SK-N-SH treated with all-trans-retinoic acid at 6 μM for 48 hours (cell line): ENCODE data around the gene NDUFA13.

ENCODE experiments used
- ATAC-seq: fragments of 200-7000 bp; cut with Tn5 transposase; 3 replicates; pipeline ENCODE4 v1.9.1; 2020; ENCODE audit warnings: mild to moderate bottlenecking, moderate library complexity
- ARNTL ChIP-seq: fragments of 450-650 bp; formaldehyde crosslinking; IDR thresholded peaks from 2 replicates; pipeline ENCODE4 v1.5.0; 2020; ENCODE audit warnings: low read depth, mild to moderate bottlenecking, moderate library complexity, borderline replicate concordance
- CREB5 ChIP-seq: fragments of 250-450 bp; sonication (Bioruptor Pico); IDR thresholded peaks from 2 replicates; pipeline ENCODE4 v1.5.1; 2020; ENCODE audit warnings: low read depth, mild to moderate bottlenecking, moderate library complexity
- CSRNP3 ChIP-seq: fragments of 250-450 bp; sonication (Bioruptor Pico); IDR thresholded peaks from 2 replicates; pipeline ENCODE4 v1.5.1; 2021; ENCODE audit warnings: mild to moderate bottlenecking, moderate library complexity
- ESRRG ChIP-seq: fragments of 250-450 bp; sonication (Bioruptor Pico); IDR thresholded peaks from 2 replicates; pipeline ENCODE4 v1.6.1; 2021; ENCODE audit warnings: mild to moderate bottlenecking
- GLIS3 ChIP-seq: fragments of 250-450 bp; sonication (Bioruptor Pico); IDR thresholded peaks from 2 replicates; pipeline ENCODE4 v1.5.0; 2020; ENCODE audit warnings: mild to moderate bottlenecking, moderate library complexity
- ISL1 ChIP-seq: fragments of 250-450 bp; sonication (Bioruptor Pico); IDR thresholded peaks from 2 replicates; pipeline ENCODE4 v2.1.2; 2022; ENCODE audit warnings: mild to moderate bottlenecking, moderate library complexity
- OSR1 ChIP-seq: fragments of 250-450 bp; sonication (Bioruptor Pico); IDR thresholded peaks from 2 replicates; pipeline ENCODE4 v1.8.0; 2022; ENCODE audit warnings: moderate library complexity, mild to moderate bottlenecking, inconsistent platforms
- POU6F1 ChIP-seq: fragments of 250-450 bp; sonication (Bioruptor Pico); IDR thresholded peaks from 2 replicates; pipeline ENCODE4 v1.8.0; 2021; ENCODE audit warnings: low read depth, mild to moderate bottlenecking, moderate library complexity, borderline replicate concordance
- PPARA ChIP-seq: fragments of 250-450 bp; sonication (Bioruptor Pico); IDR thresholded peaks from 2 replicates; pipeline ENCODE4 v1.5.0; 2020; ENCODE audit warnings: mild to moderate bottlenecking, borderline replicate concordance
- RARB ChIP-seq: fragments of 250-450 bp; sonication (Bioruptor Pico); IDR thresholded peaks from 2 replicates; pipeline ENCODE4 v1.8.0; 2021; ENCODE audit warnings: mild to moderate bottlenecking, moderate library complexity
- SNAI2 ChIP-seq: fragments of 250-450 bp; sonication (Bioruptor Pico); IDR thresholded peaks from 2 replicates; pipeline ENCODE4 v1.5.0; 2020; ENCODE audit warnings: mild to moderate bottlenecking, moderate library complexity
- TCF4 ChIP-seq: fragments of 250-450 bp; sonication (Bioruptor Pico); IDR thresholded peaks from 2 replicates; pipeline ENCODE4 v1.8.0; 2021; ENCODE audit warnings: mild to moderate bottlenecking, moderate library complexity, borderline replicate concordance
- TOX ChIP-seq: fragments of 250-450 bp; sonication (Bioruptor Pico); IDR thresholded peaks from 2 replicates; pipeline ENCODE4 v1.8.0; 2021; ENCODE audit warnings: mild to moderate bottlenecking, moderate library complexity, borderline replicate concordance
- ZC3H10 ChIP-seq: fragments of 250-450 bp; sonication (Bioruptor Pico); IDR thresholded peaks from 2 replicates; pipeline ENCODE4 v1.5.1; 2021; ENCODE audit warnings: mild to moderate bottlenecking, moderate library complexity
- ZFP3 ChIP-seq: fragments of 250-450 bp; sonication (Bioruptor Pico); IDR thresholded peaks from 2 replicates; pipeline ENCODE4 v1.5.0; 2020; ENCODE audit warnings: mild to moderate bottlenecking, moderate library complexity
- ZFP30 ChIP-seq: fragments of 450-650 bp; formaldehyde crosslinking; IDR thresholded peaks from 2 replicates; pipeline ENCODE4 v1.5.0; 2022; ENCODE audit warnings: mild to moderate bottlenecking, moderate library complexity
- ZNF565 ChIP-seq: fragments of 450-650 bp; formaldehyde crosslinking; conservative IDR thresholded peaks from 2 replicates; pipeline ENCODE4 v1.5.0; 2020; ENCODE audit warnings: low read depth, mild to moderate bottlenecking, moderate library complexity
- ZNF70 ChIP-seq: fragments of 450-650 bp; formaldehyde crosslinking; IDR thresholded peaks from 2 replicates; pipeline ENCODE4 v1.5.0; 2020; ENCODE audit warnings: mild to moderate bottlenecking, moderate library complexity
- ZNF8 ChIP-seq: fragments of 450-650 bp; formaldehyde crosslinking; IDR thresholded peaks from 2 replicates; pipeline ENCODE4 v1.5.0; 2020; ENCODE audit warnings: mild to moderate bottlenecking, moderate library complexity
- TF ChIP-seq, protein P1 (sequence below): fragments of 250-450 bp; sonication (Bioruptor Pico); IDR thresholded peaks from 2 replicates; pipeline ENCODE4 v1.8.0; 2020; ENCODE audit warnings: mild to moderate bottlenecking, moderate library complexity, borderline replicate concordance

The NDUFA13 gene

GRCh38 chr19:19495614-19496603, 20.1 kb upstream of the NDUFA13 start:
- ATAC-seq = no peak
- TF ChIP-seq ZNF8 (CRISPR knock-in tag) = no peak
- TF ChIP-seq ZNF565 (CRISPR knock-in tag) = no peak
- no peak for TF ChIP-seq RARB (CRISPR knock-in tag)
- no peak for TF ChIP-seq ZC3H10 (CRISPR knock-in tag)
- TF ChIP-seq ISL1 (CRISPR knock-in tag) = no peak
- no peak for TF ChIP-seq GLIS3 (CRISPR knock-in tag)
- no peak for TF ChIP-seq ZFP3 (CRISPR knock-in tag)
- TF ChIP-seq ZFP30 = no peak
- TF ChIP-seq POU6F1 (CRISPR knock-in tag) = no peak
- no peak for TF ChIP-seq ESRRG (CRISPR knock-in tag)
- no peak for TF ChIP-seq PPARA (CRISPR knock-in tag)
- TF ChIP-seq, protein P1, sequence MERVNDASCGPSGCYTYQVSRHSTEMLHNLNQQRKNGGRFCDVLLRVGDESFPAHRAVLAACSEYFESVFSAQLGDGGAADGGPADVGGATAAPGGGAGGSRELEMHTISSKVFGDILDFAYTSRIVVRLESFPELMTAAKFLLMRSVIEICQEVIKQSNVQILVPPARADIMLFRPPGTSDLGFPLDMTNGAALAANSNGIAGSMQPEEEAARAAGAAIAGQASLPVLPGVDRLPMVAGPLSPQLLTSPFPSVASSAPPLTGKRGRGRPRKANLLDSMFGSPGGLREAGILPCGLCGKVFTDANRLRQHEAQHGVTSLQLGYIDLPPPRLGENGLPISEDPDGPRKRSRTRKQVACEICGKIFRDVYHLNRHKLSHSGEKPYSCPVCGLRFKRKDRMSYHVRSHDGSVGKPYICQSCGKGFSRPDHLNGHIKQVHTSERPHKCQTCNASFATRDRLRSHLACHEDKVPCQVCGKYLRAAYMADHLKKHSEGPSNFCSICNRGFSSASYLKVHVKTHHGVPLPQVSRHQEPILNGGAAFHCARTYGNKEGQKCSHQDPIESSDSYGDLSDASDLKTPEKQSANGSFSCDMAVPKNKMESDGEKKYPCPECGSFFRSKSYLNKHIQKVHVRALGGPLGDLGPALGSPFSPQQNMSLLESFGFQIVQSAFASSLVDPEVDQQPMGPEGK (CRISPR knock-in tag) = no peak
- TF ChIP-seq OSR1 = no peak
- no peak for TF ChIP-seq TOX (CRISPR knock-in tag)
- TF ChIP-seq TCF4 (CRISPR knock-in tag) = no peak
- TF ChIP-seq CREB5 (CRISPR knock-in tag) = no peak

GRCh38 chr19:19498255-19498991, 17.6 kb upstream of the NDUFA13 start:
- TF ChIP-seq TOX (CRISPR knock-in tag) (no peak), ZFP3 (CRISPR knock-in tag) (no peak), RARB (CRISPR knock-in tag) (no peak), PPARA (CRISPR knock-in tag) (no peak), ZNF70 (CRISPR knock-in tag) (no peak), ZNF8 (CRISPR knock-in tag) (no peak), ARNTL (no peak), CSRNP3 (CRISPR knock-in tag) (no peak), SNAI2 (CRISPR knock-in tag) (no peak), GLIS3 (CRISPR knock-in tag) (no peak), OSR1 (no peak), ZC3H10 (CRISPR knock-in tag) (no peak)
- TF ChIP-seq, protein P1 (CRISPR knock-in tag) = no peak
- TF ChIP-seq, all 23 proteins: peak for 0
- no peak for ATAC-seq
